K562 (cell line): Measurements from ENCODE around the gene CTNNA3. TPM values are rescaled to one million over a fixed set of nuclear protein-coding genes. Genes with fewer than 3 reads are reported as not detected.

Source experiments
- ATAC-seq: fragments of 200-7000 bp; cut with Tn5 transposase; 3 replicates; pipeline ENCODE4 v1.9.1; 2020; ENCODE audit warnings: moderate library complexity
- BruUV-seq: library from RNA; stranded (reverse); fragments of 400-500 nt; replicated peaks from 2 replicates; lab custom pipeline; 2021; lab: Mats Ljungman, UMichigan
- CTCF ChIA-PET: fragments of 300-600 bp; formaldehyde crosslinking; extraction: SDS; loops from one replicate; lab custom pipeline; 2021; ENCODE audit warnings: low intra/inter-chr PET ratio; lab: Yijun Ruan, JAX
- POLR2A ChIA-PET: fragments of 300-600, 350-650 bp; sonication (Branson Sonifier 250); formaldehyde crosslinking; extraction: SDS; loops from one replicate; lab custom pipeline; 2021; ENCODE audit warnings: antibody characterized with exemption, inconsistent platforms; lab: Yijun Ruan, JAX
- DNase-seq, 4 experiments: peaks; one replicate each; pipeline versions ENCODE4 v3.0.0 to v3.0.0-alpha.2; 2011 to 2018; ENCODE audit warnings: low spot score in 3 of 4, mixed read lengths in 3 of 4; ENCODE audit errors: extremely low read depth in 1 of 4
- FAIRE-seq: peaks from 2 replicates; lab custom pipeline; 2011; peaks lifted over from hg19 to GRCh38; lab: Jason Lieb, UNC
- H2AFZ ChIP-seq: 2 replicates; pipeline ENCODE4 v1.6.0; 2011; ENCODE audit warnings: low read depth, low read length, control low read depth, inconsistent platforms
- H3K27ac ChIP-seq: fragments of 200-600 bp; 3 replicates; pipeline ENCODE4 v1.8.0; 2011; ENCODE audit warnings: low read depth, mild to moderate bottlenecking, control low read depth, inconsistent platforms, low read length, moderate library complexity, mixed read lengths; ENCODE audit errors: extremely low read depth
- H3K27me3 ChIP-seq, 2 experiments: fragments of 300-600 bp in 1 of 2; 2 replicates in 1 of 2; 3 replicates in 1 of 2; pipeline versions ENCODE4 v1.6.0 to v1.8.0; 2011; ENCODE audit warnings: inconsistent platforms in 2 of 2, low read length in 2 of 2, mild to moderate bottlenecking in 1 of 2, mixed read lengths in 1 of 2, moderate library complexity in 1 of 2; ENCODE audit not compliant: control insufficient read depth in 2 of 2, insufficient read depth in 2 of 2
- H3K36me3 ChIP-seq: fragments of 300-600 bp; 3 replicates; pipeline ENCODE4 v1.8.0; 2011; ENCODE audit warnings: mild to moderate bottlenecking, low read length, inconsistent platforms; ENCODE audit not compliant: control insufficient read depth, insufficient read depth
- H3K4me1 ChIP-seq, 2 experiments: fragments of 200-600 bp in 1 of 2; replicated peaks in 1 of 2; 2 replicates in 1 of 2; 3 replicates in 1 of 2; pipeline versions ENCODE4 v1.5.1 to v1.8.0; 2011; ENCODE audit warnings: inconsistent platforms in 2 of 2, low read length in 2 of 2, mild to moderate bottlenecking in 1 of 2, mixed read lengths in 1 of 2, moderate library complexity in 1 of 2; ENCODE audit not compliant: control insufficient read depth in 2 of 2, insufficient read depth in 2 of 2
- H3K4me2 ChIP-seq: 2 replicates; pipeline ENCODE4 v1.6.1; 2011; ENCODE audit warnings: low read length, control low read depth, inconsistent platforms, mixed read lengths; ENCODE audit not compliant: insufficient read depth
- H3K4me3 ChIP-seq: fragments of 200-600 bp; sonication (generic), shearing (Covaris generic); 2 replicates; pipeline ENCODE4 v1.5.1; 2016; ENCODE audit warnings: control low read depth, inconsistent platforms
- H3K79me2 ChIP-seq: fragments of 200-600 bp; 3 replicates; pipeline ENCODE4 v1.8.0; 2011; ENCODE audit warnings: low read length, inconsistent platforms; ENCODE audit not compliant: control insufficient read depth, insufficient read depth
- H3K9ac ChIP-seq, 2 experiments: 2 replicates each; pipeline versions ENCODE4 v1.6.0 to v1.6.1; 2011; ENCODE audit warnings: low read depth in 2 of 2, low read length in 2 of 2, control low read depth in 1 of 2, inconsistent platforms in 1 of 2, mild to moderate bottlenecking in 1 of 2, mixed read lengths in 1 of 2; ENCODE audit not compliant: insufficient read depth in 1 of 2
- H3K9me1 ChIP-seq: one replicate; pipeline ENCODE4 v1.6.0; 2011; ENCODE audit warnings: inconsistent platforms, mild to moderate bottlenecking, low read length, moderate library complexity; ENCODE audit not compliant: control insufficient read depth, insufficient read depth
- H3K9me3 ChIP-seq: replicated peaks from 2 replicates; pipeline ENCODE4 v1.5.1; 2011; ENCODE audit warnings: low read depth, low read length, inconsistent platforms; ENCODE audit not compliant: control insufficient read depth, insufficient read depth
- H4K20me1 ChIP-seq: replicated peaks from 2 replicates; pipeline ENCODE4 v1.6.1; 2011; ENCODE audit warnings: low read length, inconsistent platforms, mixed read lengths; ENCODE audit not compliant: control insufficient read depth, insufficient read depth
- ARNT ChIP-seq, 2 experiments: fragments of 450-650 bp; IDR thresholded peaks; 2 replicates each; pipeline ENCODE4 v1.6.1; 2016; ENCODE audit warnings: mild to moderate bottlenecking in 1 of 2
- CBX3 ChIP-seq, 2 experiments: IDR thresholded peaks; 1 replicate in 1 of 2; 2 replicates in 1 of 2; pipeline ENCODE4 v1.6.1; 2012; ENCODE audit warnings: inconsistent platforms in 2 of 2, low read length in 2 of 2, borderline replicate concordance in 1 of 2, control low read depth in 1 of 2
- CEBPZ ChIP-seq: fragments of 150-350 bp; IDR thresholded peaks from 2 replicates; pipeline ENCODE4 v1.6.1; 2014; ENCODE audit warnings: low read depth, mild to moderate bottlenecking, low read length, borderline replicate concordance
- HCFC1 ChIP-seq: IDR thresholded peaks from 2 replicates; pipeline ENCODE4 v1.6.1; 2012; ENCODE audit warnings: low read depth, low read length, improper control_type of control experiment
- JUND ChIP-seq, 2 experiments: IDR thresholded peaks; 2 replicates in 1 of 2; 3 replicates in 1 of 2; pipeline ENCODE4 v1.6.1; 2011; ENCODE audit warnings: borderline replicate concordance in 2 of 2, low read depth in 2 of 2, low read length in 2 of 2, improper control_type of control experiment in 1 of 2, missing biosample characterization in 1 of 2, missing genetic modification characterization in 1 of 2, missing genetic modification reagents in 1 of 2
- KHSRP ChIP-seq: fragments of 450-650 bp; IDR thresholded peaks from 2 replicates; pipeline ENCODE4 v1.6.1; 2017
- RBM15 ChIP-seq: fragments of 200-400 bp; formaldehyde crosslinking; IDR thresholded peaks from 2 replicates; pipeline ENCODE4 v1.6.1; 2018; ENCODE audit warnings: mild to moderate bottlenecking, low read length, moderate library complexity; ENCODE audit not compliant: insufficient read depth
- TAF7 ChIP-seq: fragments of 450-650 bp; IDR thresholded peaks from 2 replicates; pipeline ENCODE4 v1.6.1; 2016; ENCODE audit warnings: missing genetic modification characterization, missing compliant biosample characterization
- TCF7 ChIP-seq: sonication (generic); IDR thresholded peaks from 2 replicates; pipeline ENCODE4 v1.6.1; 2016; ENCODE audit warnings: antibody characterized with exemption, borderline replicate concordance
- ZBED1 ChIP-seq: IDR thresholded peaks from 2 replicates; pipeline ENCODE4 v1.6.1; 2014
- ZC3H11A ChIP-seq: IDR thresholded peaks from 2 replicates; pipeline ENCODE4 v1.6.1; 2012; ENCODE audit warnings: low read depth, low read length, improper control_type of control experiment
- ZNF431 ChIP-seq: sonication (generic); formaldehyde crosslinking; IDR thresholded peaks from 2 replicates; pipeline ENCODE4 v1.8.0; 2022; ENCODE audit warnings: mild to moderate bottlenecking, missing genetic modification reagents
- WGBS: fragments of 100-300 bp; shearing (Covaris generic); methylation state at CpG from one replicate; pipeline ENCODE4 v1.1.6; 2016; ENCODE audit warnings: low coverage, mixed read lengths; ENCODE audit not compliant: insufficient coverage; ENCODE audit errors: missing lambda C conversion rate; 5-methylcytosine and 5-hydroxymethylcytosine counted together
- in situ Hi-C: fragments of 300-500 bp; cut with MboI; formaldehyde crosslinking; loops from 4 replicates; pipeline ENCODE4 v1.15.0; 2018; ENCODE audit warnings: inconsistent platforms, mixed read lengths
- intact Hi-C: fragments of 100-400 bp; cut with micrococcal nuclease; formaldehyde crosslinking; loops from 2 replicates; pipeline ENCODE4 v1.14.2; 2022
- polyA plus RNA-seq, 8 experiments: library from polyadenylated mRNA; depleted of rRNA in 4 of 8; stranded (reverse) in 5 of 8; unstranded in 3 of 8; fragments of >200 nt; fragmentation: Nextera tagmentation in 2 of 8; fragmentation: Illumina TruSeq in 1 of 8; extraction: Ambion mirVana in 2 of 8; extraction: Trizol in 1 of 8; gene quantifications; 2 replicates each; pipeline versions ENCODE4 v1.2.1 to v1.2.3, GENCODE V29; 2011 to 2014; ENCODE audit warnings: inconsistent platforms in 1 of 8, missing spikeins in 1 of 8
- total RNA-seq, 7 experiments: library from RNA; depleted of rRNA in 6 of 7; stranded (reverse); fragments of >200 nt in 6 of 7; fragmentation: Illumina TruSeq in 2 of 7; extraction: Trizol in 2 of 7; gene quantifications; 2 replicates each; pipeline versions ENCODE4 v1.2.1 to v1.2.3, GENCODE V29; 2011 to 2021; ENCODE audit warnings: low replicate concordance in 1 of 7

The CTNNA3 gene
- total and polyA plus RNA-seq, 9 of the 15 experiments (the other 6 are each of a cell fraction or from before 2014, with no cell fraction given), result 0.04 TPM; not detected in 8

GRCh38 chr10:65949526-65949925 is 1746.5 kb downstream of the CTNNA3 start:
- no peaks in the 10 kb centered on the region for H4K20me1 ChIP-seq
- in situ Hi-C loops, result no loop called here
- ChIA-PET POLR2A (no interaction called here), CTCF (no interaction called here)
- no peak for FAIRE-seq
- H3K79me2 ChIP-seq, result no peaks in the 10 kb centered on the region
- no peak overlapping the region for H3K4me2 ChIP-seq
- TF ChIP-seq TCF7 (no peak), CEBPZ (no peak), ZNF431 (no peak), KHSRP (no peak), ZBED1 (no peak), CBX3 (IDR thresholded peaks at IDR 0.05; ENCODE audit: borderline replicate concordance in 1 of 2, low read length in 2 of 2) (no peak), TAF7 (tag) (no peak), ARNT (IDR thresholded peaks at IDR 0.05) (no peak), RBM15 (no peak), JUND (IDR thresholded peaks at IDR 0.05; ENCODE audit: borderline replicate concordance, low read depth, low read length) (no peak), JUND (tag; IDR thresholded peaks at IDR 0.05; ENCODE audit: borderline replicate concordance, low read depth, low read length) (no peak), HCFC1 (no peak), ZC3H11A (no peak)
- no peak for DNase-seq
- no peaks in the 10 kb centered on the region for H3K4me1 ChIP-seq
- no peak for ATAC-seq
- H3K9ac ChIP-seq, result no peak overlapping the region
- intact Hi-C loops, result no loop called here
- H2AFZ ChIP-seq, result no peak overlapping the region
- no peaks in the 10 kb centered on the region for H3K36me3 ChIP-seq
- BruUV-seq, result no TSS peak
- 0% methylated on average over 2 of the region's 2 CpGs for whole genome bisulfite sequencing
- no peaks in the 10 kb centered on the region for H3K9me3 ChIP-seq
- H3K27me3 ChIP-seq, result no peaks in the 10 kb centered on the region
- H3K9me1 ChIP-seq, result no peaks in the 10 kb centered on the region
- no peak overlapping the region for H3K27ac ChIP-seq
- no peak overlapping the region for H3K4me3 ChIP-seq
